OCI-LY1 (cell line): Measurements from ENCODE around the gene SOX18.

ENCODE experiments used
- CTCF ChIP-seq: fragments of 200-600 bp; sonication (generic), shearing (Covaris generic); IDR thresholded peaks from 2 replicates; pipeline ENCODE4 v1.5.1; 2017; ENCODE audit warnings: mild to moderate bottlenecking, antibody characterized with exemption, low read length, moderate library complexity, mixed read lengths
- EZH2 ChIP-seq: fragments of 200-600 bp; sonication (generic), shearing (Covaris generic); IDR thresholded peaks from 2 replicates; pipeline ENCODE4 v1.8.0; 2017; ENCODE audit warnings: borderline replicate concordance, mixed run types, mild to moderate bottlenecking, antibody characterized with exemption, low read length, moderate library complexity, mixed read lengths

GRCh38 chr20:64073476-64074183 lies 24.2 kb upstream of the SOX18 start:
- TF ChIP-seq CTCF = no peak
- TF ChIP-seq EZH2 = no peak
